IMR-90 (cell line): Measurements from ENCODE around the gene KCNAB3. TPM values are rescaled to one million over a fixed set of nuclear protein-coding genes. Genes with fewer than 3 reads are reported as not detected.

Experiments
- ATAC-seq: fragments of 200-7000 bp; cut with Tn5 transposase; 2 replicates; pipeline ENCODE4 v1.9.1; 2020; ENCODE audit warnings: low read depth, mild to moderate bottlenecking, moderate library complexity
- BruUV-seq: library from RNA; stranded (reverse); fragments of 400-500 nt; replicated peaks from 2 replicates; lab custom pipeline; 2021; lab: Mats Ljungman, UMichigan
- CTCF ChIA-PET: fragments of 300-600 bp; formaldehyde crosslinking; extraction: SDS; loops from one replicate; lab custom pipeline; 2021; ENCODE audit warnings: antibody characterized with exemption; lab: Yijun Ruan, JAX
- POLR2A ChIA-PET: fragments of 300-600 bp; sonication (Branson Sonifier 250); formaldehyde crosslinking; loops from one replicate; lab custom pipeline; 2022; ENCODE audit warnings: antibody characterized with exemption; ENCODE audit not compliant: unreplicated experiment; lab: Charles Lee
- DNase-seq: peaks from one replicate; pipeline ENCODE4 v3.0.0; 2013
- H2AFZ ChIP-seq: replicated peaks from 2 replicates; pipeline ENCODE3; 2013; ENCODE audit warnings: low read length, mild to moderate bottlenecking; ENCODE audit not compliant: poor library complexity
- H2AK5ac ChIP-seq: 2 replicates; pipeline ENCODE4 v1.6.1; 2013; ENCODE audit warnings: low read depth, low read length, inconsistent platforms
- H2AK9ac ChIP-seq: replicated peaks from 2 replicates; pipeline ENCODE3; 2013; ENCODE audit warnings: mild to moderate bottlenecking, low read depth, low read length, moderate library complexity; ENCODE audit not compliant: poor library complexity
- H2BK120ac ChIP-seq: 2 replicates; pipeline ENCODE4 v1.6.1; 2013; ENCODE audit warnings: low read depth, low read length, inconsistent platforms
- H2BK15ac ChIP-seq: 3 replicates; pipeline ENCODE4 v1.6.1; 2013; ENCODE audit warnings: low read depth, low read length, inconsistent platforms
- H2BK20ac ChIP-seq: 2 replicates; pipeline ENCODE4 v1.6.1; 2013; ENCODE audit warnings: low read depth, mild to moderate bottlenecking, inconsistent platforms, low read length, moderate library complexity
- H2BK5ac ChIP-seq: 2 replicates; pipeline ENCODE4 v1.6.1; 2013; ENCODE audit warnings: mild to moderate bottlenecking, low read depth, low read length, inconsistent platforms; ENCODE audit not compliant: poor library complexity, severe bottlenecking
- H3K14ac ChIP-seq: replicated peaks from 2 replicates; pipeline ENCODE4 v1.6.1; 2013; ENCODE audit warnings: low read depth, low read length, inconsistent platforms
- H3K18ac ChIP-seq: 2 replicates; pipeline ENCODE4 v1.6.1; 2013; ENCODE audit warnings: low read depth, low read length, control low read depth
- H3K23ac ChIP-seq: 2 replicates; pipeline ENCODE4 v1.6.1; 2013; ENCODE audit warnings: low read depth, low read length, inconsistent platforms
- H3K27ac ChIP-seq: 2 replicates; pipeline ENCODE4 v1.5.1; 2013; ENCODE audit warnings: mild to moderate bottlenecking, control low read depth, low read length; ENCODE audit not compliant: insufficient read depth
- H3K27me3 ChIP-seq: 2 replicates; pipeline ENCODE4 v1.6.1; 2013; ENCODE audit warnings: low read length; ENCODE audit not compliant: control insufficient read depth, insufficient read depth
- H3K36me3 ChIP-seq: 2 replicates; pipeline ENCODE4 v1.6.1; 2013; ENCODE audit warnings: low read length, mixed read lengths; ENCODE audit not compliant: control insufficient read depth, insufficient read depth
- H3K4ac ChIP-seq: 2 replicates; pipeline ENCODE4 v1.6.1; 2013; ENCODE audit warnings: low read depth, low read length, inconsistent platforms
- H3K4me1 ChIP-seq: 2 replicates; pipeline ENCODE4 v1.6.1; 2013; ENCODE audit warnings: low read length, mixed read lengths; ENCODE audit not compliant: control insufficient read depth, insufficient read depth
- H3K4me2 ChIP-seq: 2 replicates; pipeline ENCODE4 v1.6.1; 2013; ENCODE audit warnings: low read depth, mild to moderate bottlenecking, control low read depth, low read length, moderate library complexity
- H3K4me3 ChIP-seq: 2 replicates; pipeline ENCODE4 v1.5.1; 2013; ENCODE audit warnings: low read depth, mild to moderate bottlenecking, control low read depth, low read length, moderate library complexity; ENCODE audit not compliant: insufficient read depth
- H3K56ac ChIP-seq: 2 replicates; pipeline ENCODE4 v1.6.1; 2013; ENCODE audit warnings: low read length, inconsistent platforms; ENCODE audit not compliant: insufficient read depth; ENCODE audit errors: extremely low read depth
- H3K79me1 ChIP-seq, 2 experiments: 2 replicates each; pipeline ENCODE4 v1.6.1; 2013; ENCODE audit warnings: low read length in 2 of 2, inconsistent platforms in 1 of 2, low read depth in 1 of 2
- H3K9ac ChIP-seq: 2 replicates; pipeline ENCODE4 v1.6.1; 2013; ENCODE audit warnings: low read depth, low read length, control low read depth
- H3K9me1 ChIP-seq: 2 replicates; pipeline ENCODE4 v1.6.1; 2013; ENCODE audit warnings: low read length, inconsistent platforms; ENCODE audit not compliant: insufficient read depth
- H3K9me3 ChIP-seq: 2 replicates; pipeline ENCODE4 v1.6.1; 2013; ENCODE audit warnings: low read length; ENCODE audit not compliant: control insufficient read depth, insufficient read depth
- H4K20me1 ChIP-seq: 2 replicates; pipeline ENCODE4 v1.6.1; 2013; ENCODE audit warnings: low read length, inconsistent platforms; ENCODE audit not compliant: insufficient read depth
- H4K5ac ChIP-seq: 2 replicates; pipeline ENCODE4 v1.6.1; 2013; ENCODE audit warnings: mild to moderate bottlenecking, low read depth, low read length, control low read depth
- H4K8ac ChIP-seq, 2 experiments: 2 replicates each; pipeline ENCODE4 v1.6.1; 2013; ENCODE audit warnings: low read depth in 2 of 2, low read length in 2 of 2, control low read depth in 1 of 2, inconsistent platforms in 1 of 2
- H4K91ac ChIP-seq: 2 replicates; pipeline ENCODE4 v1.6.1; 2013; ENCODE audit warnings: low read depth, low read length, inconsistent platforms; ENCODE audit not compliant: insufficient read depth
- CHD1 ChIP-seq: IDR thresholded peaks from 2 replicates; pipeline ENCODE4 v1.6.1; 2012; ENCODE audit warnings: low read depth, low read length, improper control_type of control experiment
- CTCF ChIP-seq: conservative IDR thresholded peaks from 2 replicates; pipeline ENCODE4 v1.5.1; 2012; ENCODE audit warnings: mild to moderate bottlenecking, low read depth, low read length, improper control_type of control experiment
- MAZ ChIP-seq: IDR thresholded peaks from 2 replicates; pipeline ENCODE4 v1.6.1; 2012; ENCODE audit warnings: low read depth, mild to moderate bottlenecking, low read length, improper control_type of control experiment, moderate library complexity, borderline replicate concordance
- NFE2L2 ChIP-seq: fragments of 150-350 bp; IDR thresholded peaks from 2 replicates; pipeline ENCODE4 v1.6.1; 2016; ENCODE audit warnings: low read depth, mild to moderate bottlenecking, low read length
- POLR2A ChIP-seq: IDR thresholded peaks from 2 replicates; pipeline ENCODE4 v1.6.1; 2012; ENCODE audit warnings: mild to moderate bottlenecking, low read depth, low read length
- RAD21 ChIP-seq: IDR thresholded peaks from 2 replicates; pipeline ENCODE4 v1.6.1; 2012; ENCODE audit warnings: low read length, improper control_type of control experiment
- RCOR1 ChIP-seq: IDR thresholded peaks from 2 replicates; pipeline ENCODE4 v1.6.1; 2012; ENCODE audit warnings: mild to moderate bottlenecking, low read length, improper control_type of control experiment; ENCODE audit not compliant: insufficient replicate concordance
- RFX5 ChIP-seq: IDR thresholded peaks from 2 replicates; pipeline ENCODE4 v1.8.0; 2012; ENCODE audit warnings: low read depth, mild to moderate bottlenecking, low read length, moderate library complexity
- SMC3 ChIP-seq: fragments of 150-350 bp; IDR thresholded peaks from 2 replicates; pipeline ENCODE4 v1.6.1; 2016; ENCODE audit warnings: low read depth, mild to moderate bottlenecking, antibody characterized with exemption, low read length, moderate library complexity
- WGBS, 2 experiments: methylation state at CpG; one replicate each; pipeline versions ENCODE4 v1.1.5 to v1.1.7; 2013; ENCODE audit warnings: missing lambda C conversion rate in 2 of 2; ENCODE audit not compliant: insufficient read length in 1 of 2; ENCODE audit errors: extremely low coverage in 2 of 2; 5-methylcytosine and 5-hydroxymethylcytosine counted together
- dilution Hi-C: fragments of 300-500 bp; cut with HindIII; formaldehyde crosslinking; loops from one replicate; pipeline ENCODE4 v1.14.3; 2018; ENCODE audit warnings: low sequenced_read_pairs; ENCODE audit not compliant: unreplicated experiment
- in situ Hi-C: fragments of 300-500 bp; cut with MboI; formaldehyde crosslinking; loops from 3 replicates; pipeline ENCODE4 v1.14.3; 2019; ENCODE audit warnings: low sequenced_read_pairs, inconsistent platforms, mixed read lengths
- intact Hi-C: fragments of 100-400 bp; cut with micrococcal nuclease; formaldehyde crosslinking; loops from 2 replicates; pipeline ENCODE4 v1.10.0; 2022
- polyA plus RNA-seq, 3 experiments: library from polyadenylated mRNA; depleted of rRNA; stranded (reverse); fragments of >200 nt; gene quantifications; 2 replicates each; pipeline ENCODE4 v1.2.3, GENCODE V29; 2012; ENCODE audit warnings: low replicate concordance in 1 of 3
- total RNA-seq: library from RNA; depleted of rRNA; stranded (reverse); fragments of >200 nt; gene quantifications from 2 replicates; pipeline ENCODE4 v1.2.3, GENCODE V29; 2012
- TF ChIP-seq, protein P1 (sequence below): fragments of 150-350 bp; IDR thresholded peaks from 2 replicates; pipeline ENCODE4 v1.6.1; 2016; ENCODE audit warnings: low read depth, mild to moderate bottlenecking, low read length, moderate library complexity, borderline replicate concordance

The KCNAB3 gene
- total and polyA plus RNA-seq, 2 of the 4 experiments (the other 2 are of a cell fraction), result 0.36 to 4.2 TPM

DNA sequence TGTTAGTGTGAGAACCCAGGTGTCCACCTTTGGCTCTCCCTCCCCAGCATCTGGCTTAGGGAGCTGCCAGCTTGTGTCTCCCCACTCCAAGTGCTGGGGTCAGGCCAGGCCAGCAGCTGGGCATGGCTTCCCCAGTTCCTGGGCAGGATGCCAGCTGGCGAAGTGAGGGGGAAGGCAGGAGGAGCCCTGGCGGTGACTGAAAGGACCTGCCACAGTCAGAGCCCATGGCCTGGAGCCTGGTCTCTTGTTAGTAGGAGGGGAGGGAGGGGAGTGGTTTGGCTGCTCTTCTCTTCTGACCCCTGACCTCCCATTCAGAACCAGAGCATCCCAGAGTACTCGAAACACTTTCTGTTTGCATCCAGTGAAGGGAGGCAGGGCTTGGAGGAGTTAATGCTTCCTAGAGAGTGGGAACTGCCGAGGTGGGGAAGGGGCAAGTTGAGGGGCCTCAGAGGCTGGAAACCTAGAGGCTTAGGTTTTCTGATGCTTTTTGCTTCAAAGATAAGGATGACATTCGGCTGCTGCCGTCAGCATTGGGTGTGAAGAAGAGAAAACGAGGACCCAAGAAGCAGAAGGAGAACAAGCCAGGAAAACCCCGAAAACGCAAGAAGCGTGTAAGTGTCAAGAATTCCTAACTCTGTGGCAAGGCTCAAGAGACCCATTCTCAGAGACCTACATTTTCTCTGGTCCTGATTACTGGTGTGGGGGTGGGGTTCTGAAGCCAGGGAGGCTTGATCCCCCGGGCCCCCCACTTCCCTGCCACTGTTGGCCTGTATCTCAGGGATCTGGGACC is 40.3 kb downstream of the KCNAB3 start:
- Histone ChIP-seq H2BK20ac (no peak overlapping the region), H3K4me3 (no peak overlapping the region), H3K79me1 (peaks cover 7 to 66% of the 10 kb centered on the region in 2 experiments), H3K9ac (peak overlapping the region; percentile 79), H2BK5ac (peak overlapping the region; percentile 93), H4K5ac (no peak overlapping the region), H3K4me1 (peaks cover 19% of the 10 kb centered on the region), H4K91ac (peak overlapping the region; percentile 93), H3K4ac (peak overlapping the region; percentile 90), H2BK15ac (0 out of 3 replicates have a peak overlapping the region, but pooled peaks have one; percentile 32), H2AK9ac (peak overlapping the region; percentile 87), H3K56ac (0 out of 2 replicates have a peak overlapping the region, but pooled peaks have one; percentile 49), H3K9me1 (peaks cover 7% of the 10 kb centered on the region), H3K4me2 (peak overlapping the region; percentile 29), H3K14ac (peak overlapping the region; percentile 89), H3K36me3 (peaks cover 25% of the 10 kb centered on the region), H3K27ac (peak overlapping the region; percentile 95), H3K27me3 (no peaks in the 10 kb centered on the region), H2BK120ac (no peak overlapping the region; the same call in 1 of the 2 replicates), H3K9me3 (no peaks in the 10 kb centered on the region), H3K23ac (peak overlapping the region; percentile 59), H3K18ac (no peak overlapping the region), H2AFZ (peak overlapping the region; percentile 0), H4K8ac (peak overlapping the region; percentile 69 to 89; a peak in 2 of 4 replicates), H2AK5ac (peak overlapping the region; percentile 42), H4K20me1 (peaks cover 17% of the 10 kb centered on the region)
- no TSS peak for BruUV-seq
- intact Hi-C loops, result loop anchor here (2.0 kb wide), 1 partner anchor 27 kb away; no protein-coding TSS in a partner anchor
- ATAC-seq (peak; percentile 38), DNase-seq (peak; percentile 86)
- ChIA-PET CTCF (interaction anchor here (0.6 to 0.9 kb wide), 2 partner anchors 12 to 92 kb away, joined by 3 read pairs; no protein-coding TSS in a partner anchor), POLR2A (interaction anchor here (0.5 kb wide), 1 partner anchor 27 kb away, joined by 9 read pairs; no protein-coding TSS in a partner anchor)
- dilution Hi-C loops, result no loop called here
- TF ChIP-seq RFX5 (no peak), RCOR1 (peak; percentile 54), POLR2A (no peak), RAD21 (peak; percentile 22; the same call in 1 of the 2 replicates), CTCF (peak; percentile 47), MAZ (peak; percentile 70; the same call in 1 of the 2 replicates), CHD1 (no peak), NFE2L2 (no peak), SMC3 (peak; percentile 22)
- TF ChIP-seq, protein P1, sequence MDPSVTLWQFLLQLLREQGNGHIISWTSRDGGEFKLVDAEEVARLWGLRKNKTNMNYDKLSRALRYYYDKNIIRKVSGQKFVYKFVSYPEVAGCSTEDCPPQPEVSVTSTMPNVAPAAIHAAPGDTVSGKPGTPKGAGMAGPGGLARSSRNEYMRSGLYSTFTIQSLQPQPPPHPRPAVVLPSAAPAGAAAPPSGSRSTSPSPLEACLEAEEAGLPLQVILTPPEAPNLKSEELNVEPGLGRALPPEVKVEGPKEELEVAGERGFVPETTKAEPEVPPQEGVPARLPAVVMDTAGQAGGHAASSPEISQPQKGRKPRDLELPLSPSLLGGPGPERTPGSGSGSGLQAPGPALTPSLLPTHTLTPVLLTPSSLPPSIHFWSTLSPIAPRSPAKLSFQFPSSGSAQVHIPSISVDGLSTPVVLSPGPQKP, result no peak
- in situ Hi-C loops, result no loop called here
- 2% methylated on average over 5 of the region's 11 CpGs; no CpG with 5 or more reads in 1 of the 2 experiments for WGBS, 2 experiments
